Uterus (tissue), 4 donors: ENCODE results near the gene STK36. TPM values are rescaled to one million over a fixed set of nuclear protein-coding genes. Genes with fewer than 3 reads are reported as not detected.

Source experiments
- DNase-seq, 2 donors: peaks; one replicate each; pipeline ENCODE4 v3.0.0-alpha.2; 2019 to 2020
- H3K27ac ChIP-seq, 2 donors: fragments of 200-600 bp; sonication (generic); 1 replicate in 1 of 2; 2 replicates in 1 of 2; pipeline ENCODE4 v1.5.1; 2016 to 2018
- H3K27me3 ChIP-seq, 2 donors: fragments of 200-600 bp; sonication (generic); one replicate each; pipeline ENCODE4 v1.5.1; 2018 to 2019; ENCODE audit warnings: control low read depth in 1 of 2
- H3K36me3 ChIP-seq, 2 donors: fragments of 200-600 bp; sonication (generic); one replicate each; pipeline ENCODE4 v1.5.1; 2019; ENCODE audit warnings: control low read depth in 1 of 2
- H3K4me1 ChIP-seq, 2 donors: fragments of 200-600 bp; sonication (generic); one replicate each; pipeline ENCODE4 v1.5.1; 2018 to 2019; ENCODE audit warnings: control low read depth in 1 of 2
- H3K4me3 ChIP-seq, 2 donors: fragments of 200-600 bp; sonication (generic); 1 replicate in 1 of 2; 2 replicates in 1 of 2; pipeline ENCODE4 v1.5.1; 2018 to 2019; ENCODE audit warnings: mild to moderate bottlenecking in 1 of 2
- H3K9me3 ChIP-seq, 2 donors: fragments of 200-600 bp; sonication (generic); one replicate each; pipeline ENCODE4 v1.5.1; 2019; ENCODE audit warnings: control low read depth in 1 of 2
- CTCF ChIP-seq, 4 experiments: fragments of 200-600 bp in 2 of 4; fragments of 450-650 bp in 2 of 4; sonication (generic) in 2 of 4; IDR thresholded peaks; one replicate each; pipeline ENCODE4 v1.5.1; 2016 to 2019; ENCODE audit warnings: antibody characterized with exemption in 4 of 4, mild to moderate bottlenecking in 2 of 4, moderate library complexity in 1 of 4
- POLR2A ChIP-seq, 2 donors: fragments of 450-650 bp; IDR thresholded peaks; one replicate each; pipeline ENCODE4 v1.6.1; 2016; ENCODE audit warnings: antibody characterized with exemption in 2 of 2, mild to moderate bottlenecking in 1 of 2, moderate library complexity in 1 of 2
- intact Hi-C: fragments of 100-400 bp; cut with DNase I; formaldehyde crosslinking; loops from one replicate; pipeline ENCODE4 v1.15.1; 2023; ENCODE audit warnings: low total_unique reads
- total RNA-seq, 4 donors: library from RNA; depleted of rRNA in 3 of 4; stranded (reverse); fragments of >200 nt in 3 of 4; gene quantifications; one replicate each; pipeline versions ENCODE4 v1.1.0 to v1.2.4, GENCODE V29; 2014 to 2023
- donor health status: DM: yes; HTN: yes; CAD: no.

Gene STK36
- total RNA-seq, 4 donors from 2014 or later = 7.4 to 52.1 (median 45.5) TPM

- Histone ChIP-seq H3K27me3 (no peaks in the 10 kb centered on the region), H3K9me3 (no peaks in the 10 kb centered on the region), H3K27ac (no peak overlapping the region), H3K4me1 (peaks cover 0 to 8% of the 10 kb centered on the region in 2 donors), H3K4me3 (no peak overlapping the region), H3K36me3 (no peaks in the 10 kb centered on the region)
- intact Hi-C loops = no loop called here
- DNase-seq = no peak
- TF ChIP-seq CTCF (IDR thresholded peaks at IDR 0.05) (no peak), POLR2A (IDR thresholded peaks at IDR 0.05) (no peak)
Observed at GRCh38 chr2:218655751-218656150, 16.1 kb upstream of the STK36 start.

- intact Hi-C loops = no loop called here
- Histone ChIP-seq H3K4me1 (peaks cover 0 to 10% of the 10 kb centered on the region in 2 donors), H3K27ac (peak overlapping the region; percentile 69 to 79), H3K36me3 (no peaks in the 10 kb centered on the region), H3K4me3 (peak overlapping the region; percentile 93 to 95), H3K9me3 (no peaks in the 10 kb centered on the region), H3K27me3 (no peaks in the 10 kb centered on the region)
- no peak for TF ChIP-seq POLR2A (IDR thresholded peaks at IDR 0.05)
- no peak for TF ChIP-seq CTCF (IDR thresholded peaks at IDR 0.05)
- DNase-seq = no peak
Observed at GRCh38 chr2:218658671-218659257, 13.1 kb upstream of the STK36 start.

- no peaks in the 10 kb centered on the region for H3K9me3 ChIP-seq
- H3K36me3 ChIP-seq = no peaks in the 10 kb centered on the region
- no peaks in the 10 kb centered on the region for H3K27me3 ChIP-seq
- intact Hi-C loops = no loop called here
- peaks cover 0 to 10% of the 10 kb centered on the region in 2 donors for H3K4me1 ChIP-seq
- H3K4me3 ChIP-seq = peak within 1 kb of the TSS; percentile 93 to 95
- TF ChIP-seq CTCF (IDR thresholded peaks at IDR 0.05) (peak in 1 of 4 experiments; percentile 22), POLR2A (IDR thresholded peaks at IDR 0.05) (peak in 1 of 2 donors; percentile 17)
- peak within 1 kb of the TSS; percentile 69 to 79 for H3K27ac ChIP-seq
- DNase-seq = peak; percentile 86 to 91
Observed at GRCh38 chr2:218659258-218659987, 12.5 kb upstream of the STK36 start, which contains the start of the genes BCS1L and ZNF142. Gene BCS1L (plus strand): TSS chr2:218659683. CDS start chr2:218660988, 1,305 bp downstream. Gene ZNF142 (minus strand): TSS chr2:218659623. CDS start chr2:218656429, 3,194 bp downstream.

- H3K4me1 ChIP-seq = peaks cover 0 to 10% of the 10 kb centered on the region in 2 donors
- H3K27me3 ChIP-seq = no peaks in the 10 kb centered on the region
- intact Hi-C loops = no loop called here
- DNase-seq = no peak
- no peaks in the 10 kb centered on the region for H3K36me3 ChIP-seq
- H3K4me3 ChIP-seq = peak overlapping the region; percentile 93 to 95
- no peaks in the 10 kb centered on the region for H3K9me3 ChIP-seq
- peak overlapping the region; percentile 69 to 79 for H3K27ac ChIP-seq
- TF ChIP-seq CTCF (IDR thresholded peaks at IDR 0.05) (no peak), POLR2A (IDR thresholded peaks at IDR 0.05) (no peak)
Observed at GRCh38 chr2:218659988-218660358, 11.9 kb upstream of the STK36 start.

GRCh38 chr2:218662377-218662776 lies 9.5 kb upstream of the STK36 start:
- Histone ChIP-seq H3K4me1 (peaks cover 0 to 10% of the 10 kb centered on the region in 2 donors), H3K27ac (no peak overlapping the region), H3K27me3 (no peaks in the 10 kb centered on the region), H3K9me3 (no peaks in the 10 kb centered on the region), H3K4me3 (no peak overlapping the region), H3K36me3 (no peaks in the 10 kb centered on the region)
- intact Hi-C loops = no loop called here
- no peak for TF ChIP-seq POLR2A (IDR thresholded peaks at IDR 0.05)
- TF ChIP-seq CTCF (IDR thresholded peaks at IDR 0.05) = no peak
- DNase-seq = no peak
